Measurements from ENCODE around the gene ODAD3. TPM values are rescaled to one million over a fixed set of nuclear protein-coding genes. Genes with fewer than 3 reads are reported as not detected.

ODAD3 gene
- total RNA-seq, 6 experiments from 2014 or later, result 0.21 to 0.73 (median 0.54) TPM

DNA sequence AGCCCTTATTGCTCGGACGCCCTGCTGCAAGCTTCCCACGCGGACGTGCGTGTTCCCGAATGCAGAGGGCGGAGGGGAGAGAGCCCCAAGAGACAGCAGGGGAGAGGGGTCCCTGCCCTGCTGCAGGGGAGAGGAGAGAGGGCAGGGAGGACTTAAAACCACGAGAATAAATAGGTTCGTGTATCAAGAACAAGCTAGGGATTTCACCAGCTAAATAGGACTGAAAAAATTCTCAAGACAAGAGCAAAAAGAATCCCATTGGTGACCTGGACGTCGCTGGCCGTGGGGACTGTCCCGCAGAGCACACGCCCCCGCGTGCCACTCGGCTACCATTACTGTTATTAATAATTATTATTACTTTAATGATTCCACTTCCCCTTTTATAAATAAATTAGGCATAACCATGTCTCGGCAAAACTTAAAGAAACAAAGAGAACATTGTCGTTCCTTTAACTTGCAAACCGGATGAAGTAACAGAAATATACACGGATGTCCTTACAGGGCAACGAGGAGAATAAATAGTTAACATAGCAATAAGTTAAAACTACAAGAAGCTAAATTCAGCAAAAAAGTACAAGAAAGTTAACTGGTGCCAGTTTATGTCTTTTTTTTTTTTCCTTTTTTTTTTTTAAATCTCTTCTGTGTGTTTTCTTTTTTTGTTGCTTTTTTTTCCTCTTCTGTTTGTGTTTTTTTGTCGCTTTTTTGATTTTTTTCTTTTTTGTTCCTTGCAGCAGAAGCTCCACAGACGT lies 17.1 kb upstream of the ODAD3 start:
- Histone ChIP-seq H3K27me3 (no peaks in the 10 kb centered on the region), H3K4me3 (no peak overlapping the region), H3K36me3 (peaks cover 0 to 22% (median 5%) of the 10 kb centered on the region in 4 donors), H3K27ac (no peak overlapping the region), H3K4me1 (no peaks in the 10 kb centered on the region), H3K9me3 (no peaks in the 10 kb centered on the region)
- TF ChIP-seq, protein P1, sequence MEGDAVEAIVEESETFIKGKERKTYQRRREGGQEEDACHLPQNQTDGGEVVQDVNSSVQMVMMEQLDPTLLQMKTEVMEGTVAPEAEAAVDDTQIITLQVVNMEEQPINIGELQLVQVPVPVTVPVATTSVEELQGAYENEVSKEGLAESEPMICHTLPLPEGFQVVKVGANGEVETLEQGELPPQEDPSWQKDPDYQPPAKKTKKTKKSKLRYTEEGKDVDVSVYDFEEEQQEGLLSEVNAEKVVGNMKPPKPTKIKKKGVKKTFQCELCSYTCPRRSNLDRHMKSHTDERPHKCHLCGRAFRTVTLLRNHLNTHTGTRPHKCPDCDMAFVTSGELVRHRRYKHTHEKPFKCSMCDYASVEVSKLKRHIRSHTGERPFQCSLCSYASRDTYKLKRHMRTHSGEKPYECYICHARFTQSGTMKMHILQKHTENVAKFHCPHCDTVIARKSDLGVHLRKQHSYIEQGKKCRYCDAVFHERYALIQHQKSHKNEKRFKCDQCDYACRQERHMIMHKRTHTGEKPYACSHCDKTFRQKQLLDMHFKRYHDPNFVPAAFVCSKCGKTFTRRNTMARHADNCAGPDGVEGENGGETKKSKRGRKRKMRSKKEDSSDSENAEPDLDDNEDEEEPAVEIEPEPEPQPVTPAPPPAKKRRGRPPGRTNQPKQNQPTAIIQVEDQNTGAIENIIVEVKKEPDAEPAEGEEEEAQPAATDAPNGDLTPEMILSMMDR (IDR thresholded peaks at IDR 0.05), result no peak
- no peak for TF ChIP-seq POLR2A (IDR thresholded peaks at IDR 0.05)
- WGBS (ENCODE audit: insufficient coverage, low coverage, low lambda C conversion rate, missing lambda C conversion rate), result 47% methylated on average over 18 of the region's 25 CpGs
- ATAC-seq, result no peak
- intact Hi-C loops (cut with DNase I), result no loop called here
- DNase-seq, result no peak

DNA sequence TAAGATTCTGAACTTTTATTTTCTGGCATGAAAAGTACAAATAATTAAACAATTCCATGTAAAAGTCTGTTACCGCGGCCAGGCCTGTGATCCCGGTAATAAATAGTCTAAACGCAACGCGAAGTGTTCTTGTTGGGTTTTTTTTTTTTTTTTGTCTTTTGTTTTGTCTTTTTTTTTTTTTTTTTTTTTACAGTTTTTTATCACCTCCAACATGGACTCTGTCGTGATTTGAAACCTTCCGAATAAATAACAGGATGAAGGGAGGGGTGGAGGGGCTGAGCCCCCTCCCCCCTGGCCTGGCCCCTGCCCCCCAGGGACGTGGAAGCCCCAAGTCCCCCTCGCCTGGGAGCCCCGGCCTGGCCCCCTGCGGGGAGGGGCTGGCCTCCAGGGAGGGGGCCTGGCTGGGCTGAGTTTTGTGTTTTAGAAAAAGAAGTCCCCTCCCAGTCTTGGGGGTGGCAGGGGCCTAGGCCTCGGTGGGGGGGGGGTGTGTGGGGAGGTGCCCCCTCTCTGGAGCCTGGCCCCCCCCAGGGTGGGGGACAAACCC lies 16.5 kb upstream of the ODAD3 start:
- no peak for TF ChIP-seq POLR2A (IDR thresholded peaks at IDR 0.05)
- TF ChIP-seq, protein P1 (IDR thresholded peaks at IDR 0.05), result no peak
- no peak for DNase-seq
- ATAC-seq, result no peak
- no peaks in the 10 kb centered on the region for H3K4me1 ChIP-seq
- WGBS (ENCODE audit: insufficient coverage, low coverage, low lambda C conversion rate, missing lambda C conversion rate), result 39% methylated on average over 9 of the region's 13 CpGs
- H3K27me3 ChIP-seq, result no peaks in the 10 kb centered on the region
- no peak overlapping the region for H3K4me3 ChIP-seq
- intact Hi-C loops (cut with DNase I), result no loop called here
- H3K27ac ChIP-seq, result no peak overlapping the region
- no peaks in the 10 kb centered on the region for H3K9me3 ChIP-seq
- H3K36me3 ChIP-seq, result peaks cover 0 to 22% (median 5%) of the 10 kb centered on the region in 4 donors

DNA sequence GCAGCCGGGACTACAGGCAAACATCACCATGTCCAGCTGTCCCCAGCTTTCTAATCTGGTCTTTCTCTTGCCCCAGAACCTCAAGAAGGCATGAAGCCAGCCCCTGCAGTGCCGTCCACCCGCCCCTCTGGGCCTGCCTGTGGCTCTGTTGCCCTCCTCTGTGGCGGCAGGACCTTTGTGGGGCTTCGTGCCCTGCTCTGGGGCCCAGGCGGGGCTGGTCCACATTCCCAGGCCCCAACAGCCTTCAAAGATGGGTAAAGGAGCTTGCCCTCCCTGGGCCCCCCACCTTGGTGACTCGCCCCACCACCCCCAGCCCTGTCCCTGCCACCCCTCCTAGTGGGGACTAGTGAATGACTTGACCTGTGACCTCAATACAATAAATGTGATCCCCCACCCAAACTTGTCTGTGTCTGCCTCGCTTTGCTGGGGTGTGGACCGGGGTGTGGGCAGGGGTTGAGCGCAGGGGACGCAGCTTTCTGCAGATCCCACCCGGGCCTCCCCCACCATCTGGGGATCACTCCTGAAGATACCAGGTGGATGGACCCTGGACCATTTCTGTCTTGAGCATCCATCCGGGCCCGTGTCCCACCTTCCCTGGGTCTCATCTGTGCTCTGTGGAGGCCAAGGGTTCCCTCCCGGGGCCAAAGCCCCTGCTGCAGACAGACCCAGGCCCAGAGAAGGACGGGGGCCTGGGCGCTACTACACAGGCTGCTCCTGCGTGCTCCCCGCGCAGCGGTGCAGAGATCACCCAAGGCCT lies 15.8 kb upstream of the ODAD3 start:
- Histone ChIP-seq H3K27ac (no peak overlapping the region), H3K27me3 (no peaks in the 10 kb centered on the region), H3K9me3 (no peaks in the 10 kb centered on the region), H3K4me1 (no peaks in the 10 kb centered on the region), H3K36me3 (peaks cover 0 to 25% (median 5%) of the 10 kb centered on the region in 4 donors), H3K4me3 (no peak overlapping the region)
- 90% methylated on average over 8 of the region's 21 CpGs for WGBS (ENCODE audit: insufficient coverage, low coverage, low lambda C conversion rate, missing lambda C conversion rate)
- DNase-seq, result no peak
- ATAC-seq, result no peak
- no peak for TF ChIP-seq POLR2A (IDR thresholded peaks at IDR 0.05)
- TF ChIP-seq, protein P1 (IDR thresholded peaks at IDR 0.05), result no peak
- intact Hi-C loops (cut with DNase I), result no loop called here

DNA sequence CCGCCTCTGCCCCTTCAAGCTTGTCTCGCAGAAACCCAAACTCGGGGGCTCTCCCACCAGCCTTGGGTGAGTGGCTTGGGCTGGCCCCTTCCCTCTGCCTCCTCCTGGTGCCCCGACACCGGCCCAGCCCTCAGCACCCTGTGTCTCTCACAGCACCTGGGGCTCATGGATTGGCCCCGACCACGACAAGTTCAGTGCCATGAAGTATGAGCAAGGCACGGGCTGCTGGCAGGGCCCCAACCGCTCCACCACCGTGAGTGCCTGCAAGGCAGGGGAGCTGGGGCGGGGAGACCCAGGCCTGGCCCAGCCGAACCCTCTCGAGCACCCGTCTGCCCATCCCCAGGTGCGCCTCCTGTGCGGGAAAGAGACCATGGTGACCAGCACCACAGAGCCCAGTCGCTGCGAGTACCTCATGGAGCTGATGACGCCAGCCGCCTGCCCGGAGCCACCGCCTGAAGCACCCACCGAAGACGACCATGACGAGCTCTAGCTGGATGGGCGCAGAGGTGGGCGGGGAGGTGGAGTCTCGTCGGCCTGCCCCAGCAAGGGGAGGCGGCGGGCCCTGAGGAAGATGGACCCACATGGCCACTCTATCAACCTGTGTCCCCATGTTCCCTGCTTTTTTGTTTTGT lies 14.1 kb upstream of the ODAD3 start:
- intact Hi-C loops (cut with DNase I), result loop anchor here in 1 of 2 donors (10.0 kb wide), 2 partner anchors 64 to 154 kb away; partner anchors contain the start of genes EPOR and TSPAN16
- DNase-seq (no peak), ATAC-seq (no peak)
- no CpG with 5 or more reads among the region's 31 CpGs for WGBS (ENCODE audit: insufficient coverage, low coverage, low lambda C conversion rate, missing lambda C conversion rate)
- TF ChIP-seq POLR2A (IDR thresholded peaks at IDR 0.05), result no peak
- TF ChIP-seq, protein P1 (IDR thresholded peaks at IDR 0.05), result no peak
- Histone ChIP-seq H3K9me3 (no peaks in the 10 kb centered on the region), H3K4me3 (no peak overlapping the region), H3K36me3 (peaks cover 0 to 30% (median 9%) of the 10 kb centered on the region in 4 donors), H3K27ac (no peak overlapping the region), H3K27me3 (no peaks in the 10 kb centered on the region), H3K4me1 (no peaks in the 10 kb centered on the region)

Measured in right lobe of liver (tissue), 6 donors.